NCI-H1092 (cell line): ENCODE results near the gene ZBTB39.
"Not testable (repeated sequence)": the region's sequence is repeated elsewhere in the genome, so short reads cannot be mapped to it uniquely, and the experiment has no call there.

Experiments
- DNase-seq: peaks from one replicate; lab custom pipeline; 2025; lab: John Stamatoyannopoulos, UW

The ZBTB39 gene

GRCh38 chr12:56980941-56981530 lies 25.3 kb downstream of the ZBTB39 start:
- DNase-seq = no peak

- no peak for DNase-seq
Observed at GRCh38 chr12:56980268-56980667, 26.1 kb downstream of the ZBTB39 start.

GRCh38 chr12:56979628-56980027 lies 26.7 kb downstream of the ZBTB39 start:
- DNase-seq = no peak

- no peak for DNase-seq
Observed at GRCh38 chr12:56978397-56979138, 27.8 kb downstream of the ZBTB39 start.

- DNase-seq = not testable (repeated sequence)
Observed at GRCh38 chr12:56977361-56977760, 29.0 kb downstream of the ZBTB39 start.

GRCh38 chr12:56974224-56974623 lies 32.1 kb downstream of the ZBTB39 start:
- DNase-seq = not testable (repeated sequence)

GRCh38 chr12:56968910-56969309 lies 37.4 kb downstream of the ZBTB39 start:
- DNase-seq = not testable (repeated sequence)

- DNase-seq = not testable (repeated sequence)
Observed at GRCh38 chr12:56965997-56966642, 40.2 kb downstream of the ZBTB39 start.

- not testable (repeated sequence) for DNase-seq
Observed at GRCh38 chr12:56965124-56965523, 41.2 kb downstream of the ZBTB39 start.

- DNase-seq = not testable (repeated sequence)
Observed at GRCh38 chr12:56963557-56963956, 42.8 kb downstream of the ZBTB39 start.

- DNase-seq = not testable (repeated sequence)
Observed at GRCh38 chr12:56962247-56962646, 44.1 kb downstream of the ZBTB39 start.

- DNase-seq = no peak
Observed at GRCh38 chr12:56958422-56958821, 47.9 kb downstream of the ZBTB39 start.

- DNase-seq = no peak
Observed at GRCh38 chr12:56957229-56958052, 48.9 kb downstream of the ZBTB39 start, which contains the start of gene RDH16. Gene RDH16 (minus strand): TSS chr12:56957608. CDS start chr12:56957462, 146 bp downstream.

GRCh38 chr12:56955631-56956256 lies 50.6 kb downstream of the ZBTB39 start:
- no peak for DNase-seq

GRCh38 chr12:56954958-56955355 lies 51.4 kb downstream of the ZBTB39 start:
- no peak for DNase-seq

- no peak for DNase-seq
Observed at GRCh38 chr12:56954057-56954957, 52.0 kb downstream of the ZBTB39 start.

- DNase-seq = no peak
Observed at GRCh38 chr12:56953314-56953713, 53.0 kb downstream of the ZBTB39 start.

GRCh38 chr12:56951582-56952339 lies 54.6 kb downstream of the ZBTB39 start:
- no peak for DNase-seq

GRCh38 chr12:56948881-56949280 lies 57.5 kb downstream of the ZBTB39 start:
- DNase-seq = no peak
